IMR-90 (cell line): Measurements from ENCODE around the gene MLLT3. TPM values are rescaled to one million over a fixed set of nuclear protein-coding genes. Genes with fewer than 3 reads are reported as not detected.

Source experiments
- ATAC-seq: fragments of 200-7000 bp; cut with Tn5 transposase; 2 replicates; pipeline ENCODE4 v1.9.1; 2020; ENCODE audit warnings: low read depth, mild to moderate bottlenecking, moderate library complexity
- BruUV-seq: library from RNA; stranded (reverse); fragments of 400-500 nt; replicated peaks from 2 replicates; lab custom pipeline; 2021; lab: Mats Ljungman, UMichigan
- CTCF ChIA-PET: fragments of 300-600 bp; formaldehyde crosslinking; extraction: SDS; loops from one replicate; lab custom pipeline; 2021; ENCODE audit warnings: antibody characterized with exemption; lab: Yijun Ruan, JAX
- POLR2A ChIA-PET: fragments of 300-600 bp; sonication (Branson Sonifier 250); formaldehyde crosslinking; loops from one replicate; lab custom pipeline; 2022; ENCODE audit warnings: antibody characterized with exemption; ENCODE audit not compliant: unreplicated experiment; lab: Charles Lee
- DNase-seq: peaks from one replicate; pipeline ENCODE4 v3.0.0; 2013
- H2AFZ ChIP-seq: replicated peaks from 2 replicates; pipeline ENCODE3; 2013; ENCODE audit warnings: low read length, mild to moderate bottlenecking; ENCODE audit not compliant: poor library complexity
- H2AK5ac ChIP-seq: 2 replicates; pipeline ENCODE4 v1.6.1; 2013; ENCODE audit warnings: low read depth, low read length, inconsistent platforms
- H2AK9ac ChIP-seq: replicated peaks from 2 replicates; pipeline ENCODE3; 2013; ENCODE audit warnings: mild to moderate bottlenecking, low read depth, low read length, moderate library complexity; ENCODE audit not compliant: poor library complexity
- H2BK120ac ChIP-seq: 2 replicates; pipeline ENCODE4 v1.6.1; 2013; ENCODE audit warnings: low read depth, low read length, inconsistent platforms
- H2BK15ac ChIP-seq: 3 replicates; pipeline ENCODE4 v1.6.1; 2013; ENCODE audit warnings: low read depth, low read length, inconsistent platforms
- H2BK20ac ChIP-seq: 2 replicates; pipeline ENCODE4 v1.6.1; 2013; ENCODE audit warnings: low read depth, mild to moderate bottlenecking, inconsistent platforms, low read length, moderate library complexity
- H2BK5ac ChIP-seq: 2 replicates; pipeline ENCODE4 v1.6.1; 2013; ENCODE audit warnings: mild to moderate bottlenecking, low read depth, low read length, inconsistent platforms; ENCODE audit not compliant: poor library complexity, severe bottlenecking
- H3K14ac ChIP-seq: replicated peaks from 2 replicates; pipeline ENCODE4 v1.6.1; 2013; ENCODE audit warnings: low read depth, low read length, inconsistent platforms
- H3K18ac ChIP-seq: 2 replicates; pipeline ENCODE4 v1.6.1; 2013; ENCODE audit warnings: low read depth, low read length, control low read depth
- H3K23ac ChIP-seq: 2 replicates; pipeline ENCODE4 v1.6.1; 2013; ENCODE audit warnings: low read depth, low read length, inconsistent platforms
- H3K27ac ChIP-seq: 2 replicates; pipeline ENCODE4 v1.5.1; 2013; ENCODE audit warnings: mild to moderate bottlenecking, control low read depth, low read length; ENCODE audit not compliant: insufficient read depth
- H3K27me3 ChIP-seq: 2 replicates; pipeline ENCODE4 v1.6.1; 2013; ENCODE audit warnings: low read length; ENCODE audit not compliant: control insufficient read depth, insufficient read depth
- H3K36me3 ChIP-seq: 2 replicates; pipeline ENCODE4 v1.6.1; 2013; ENCODE audit warnings: low read length, mixed read lengths; ENCODE audit not compliant: control insufficient read depth, insufficient read depth
- H3K4ac ChIP-seq: 2 replicates; pipeline ENCODE4 v1.6.1; 2013; ENCODE audit warnings: low read depth, low read length, inconsistent platforms
- H3K4me1 ChIP-seq: 2 replicates; pipeline ENCODE4 v1.6.1; 2013; ENCODE audit warnings: low read length, mixed read lengths; ENCODE audit not compliant: control insufficient read depth, insufficient read depth
- H3K4me2 ChIP-seq: 2 replicates; pipeline ENCODE4 v1.6.1; 2013; ENCODE audit warnings: low read depth, mild to moderate bottlenecking, control low read depth, low read length, moderate library complexity
- H3K4me3 ChIP-seq: 2 replicates; pipeline ENCODE4 v1.5.1; 2013; ENCODE audit warnings: low read depth, mild to moderate bottlenecking, control low read depth, low read length, moderate library complexity; ENCODE audit not compliant: insufficient read depth
- H3K56ac ChIP-seq: 2 replicates; pipeline ENCODE4 v1.6.1; 2013; ENCODE audit warnings: low read length, inconsistent platforms; ENCODE audit not compliant: insufficient read depth; ENCODE audit errors: extremely low read depth
- H3K79me1 ChIP-seq, 2 experiments: 2 replicates each; pipeline ENCODE4 v1.6.1; 2013; ENCODE audit warnings: low read length in 2 of 2, inconsistent platforms in 1 of 2, low read depth in 1 of 2
- H3K9ac ChIP-seq: 2 replicates; pipeline ENCODE4 v1.6.1; 2013; ENCODE audit warnings: low read depth, low read length, control low read depth
- H3K9me1 ChIP-seq: 2 replicates; pipeline ENCODE4 v1.6.1; 2013; ENCODE audit warnings: low read length, inconsistent platforms; ENCODE audit not compliant: insufficient read depth
- H3K9me3 ChIP-seq: 2 replicates; pipeline ENCODE4 v1.6.1; 2013; ENCODE audit warnings: low read length; ENCODE audit not compliant: control insufficient read depth, insufficient read depth
- H4K20me1 ChIP-seq: 2 replicates; pipeline ENCODE4 v1.6.1; 2013; ENCODE audit warnings: low read length, inconsistent platforms; ENCODE audit not compliant: insufficient read depth
- H4K5ac ChIP-seq: 2 replicates; pipeline ENCODE4 v1.6.1; 2013; ENCODE audit warnings: mild to moderate bottlenecking, low read depth, low read length, control low read depth
- H4K8ac ChIP-seq, 2 experiments: 2 replicates each; pipeline ENCODE4 v1.6.1; 2013; ENCODE audit warnings: low read depth in 2 of 2, low read length in 2 of 2, control low read depth in 1 of 2, inconsistent platforms in 1 of 2
- H4K91ac ChIP-seq: 2 replicates; pipeline ENCODE4 v1.6.1; 2013; ENCODE audit warnings: low read depth, low read length, inconsistent platforms; ENCODE audit not compliant: insufficient read depth
- CEBPB ChIP-seq: IDR thresholded peaks from 2 replicates; pipeline ENCODE4 v1.6.1; 2012; ENCODE audit warnings: low read depth, low read length, improper control_type of control experiment
- FOS ChIP-seq: fragments of 150-350 bp; IDR thresholded peaks from 2 replicates; pipeline ENCODE4 v1.6.1; 2016; ENCODE audit warnings: low read depth, low read length
- MAZ ChIP-seq: IDR thresholded peaks from 2 replicates; pipeline ENCODE4 v1.6.1; 2012; ENCODE audit warnings: low read depth, mild to moderate bottlenecking, low read length, improper control_type of control experiment, moderate library complexity, borderline replicate concordance
- RAD21 ChIP-seq: IDR thresholded peaks from 2 replicates; pipeline ENCODE4 v1.6.1; 2012; ENCODE audit warnings: low read length, improper control_type of control experiment
- RCOR1 ChIP-seq: IDR thresholded peaks from 2 replicates; pipeline ENCODE4 v1.6.1; 2012; ENCODE audit warnings: mild to moderate bottlenecking, low read length, improper control_type of control experiment; ENCODE audit not compliant: insufficient replicate concordance
- WGBS, 2 experiments: methylation state at CpG; one replicate each; pipeline versions ENCODE4 v1.1.5 to v1.1.7; 2013; ENCODE audit warnings: missing lambda C conversion rate in 2 of 2; ENCODE audit not compliant: insufficient read length in 1 of 2; ENCODE audit errors: extremely low coverage in 2 of 2; 5-methylcytosine and 5-hydroxymethylcytosine counted together
- dilution Hi-C: fragments of 300-500 bp; cut with HindIII; formaldehyde crosslinking; loops from one replicate; pipeline ENCODE4 v1.14.3; 2018; ENCODE audit warnings: low sequenced_read_pairs; ENCODE audit not compliant: unreplicated experiment
- in situ Hi-C: fragments of 300-500 bp; cut with MboI; formaldehyde crosslinking; loops from 3 replicates; pipeline ENCODE4 v1.14.3; 2019; ENCODE audit warnings: low sequenced_read_pairs, inconsistent platforms, mixed read lengths
- intact Hi-C: fragments of 100-400 bp; cut with micrococcal nuclease; formaldehyde crosslinking; loops from 2 replicates; pipeline ENCODE4 v1.10.0; 2022
- polyA plus RNA-seq, 3 experiments: library from polyadenylated mRNA; depleted of rRNA; stranded (reverse); fragments of >200 nt; gene quantifications; 2 replicates each; pipeline ENCODE4 v1.2.3, GENCODE V29; 2012; ENCODE audit warnings: low replicate concordance in 1 of 3
- total RNA-seq: library from RNA; depleted of rRNA; stranded (reverse); fragments of >200 nt; gene quantifications from 2 replicates; pipeline ENCODE4 v1.2.3, GENCODE V29; 2012

Gene MLLT3
- total and polyA plus RNA-seq, 2 of the 4 experiments (the other 2 are of a cell fraction): 10.4 to 21.1 TPM

- Histone ChIP-seq H3K18ac (no peak overlapping the region), H2BK20ac (no peak overlapping the region), H3K14ac (no peak overlapping the region), H2BK120ac (no peak overlapping the region), H2BK5ac (no peak overlapping the region), H4K5ac (no peak overlapping the region), H2AFZ (no peak overlapping the region), H3K23ac (no peak overlapping the region), H2BK15ac (no peak overlapping the region), H3K9me3 (no peaks in the 10 kb centered on the region), H3K4me2 (no peak overlapping the region), H3K56ac (no peak overlapping the region), H3K27me3 (no peaks in the 10 kb centered on the region), H3K27ac (no peak overlapping the region), H3K4ac (no peak overlapping the region), H4K8ac (no peak overlapping the region), H3K36me3 (no peaks in the 10 kb centered on the region), H3K79me1 (peaks cover 2 to 12% of the 10 kb centered on the region in 2 experiments), H3K4me1 (no peaks in the 10 kb centered on the region), H3K9me1 (no peaks in the 10 kb centered on the region), H2AK9ac (no peak overlapping the region), H4K20me1 (peaks cover 4% of the 10 kb centered on the region; the same call in 1 of the 2 replicates), H3K4me3 (no peak overlapping the region), H2AK5ac (no peak overlapping the region), H3K9ac (no peak overlapping the region), H4K91ac (no peak overlapping the region)
- intact Hi-C loops (no loop called here), in situ Hi-C loops (no loop called here), dilution Hi-C loops (no loop called here)
- no TSS peak for BruUV-seq
- no peak for ATAC-seq
- ChIA-PET CTCF (interaction anchor here (1.6 kb wide), 1 partner anchor 11 kb away, joined by 4 read pairs; no protein-coding TSS in a partner anchor), POLR2A (no interaction called here)
- no peak for DNase-seq
- TF ChIP-seq FOS (no peak), MAZ (no peak), RCOR1 (no peak), CEBPB (no peak), RAD21 (no peak)
- WGBS, 2 experiments: no CpG with 5 or more reads among the region's 1 CpG
Observed at GRCh38 chr9:20491612-20492011, 130.7 kb downstream of the MLLT3 start.
